GM18499 (cell line): Measurements from ENCODE around the gene DENND1A.

Experiments
- ATAC-seq: cut with Tn5 transposase; IDR thresholded peaks from one replicate; pipeline ENCODE4 v1.9.1; 2021; ENCODE audit warnings: moderate number of reproducible peaks; ENCODE audit not compliant: insufficient read depth, unreplicated experiment

DENND1A gene

GRCh38 chr9:123865226-123866000 is 64.5 kb downstream of the DENND1A start:
- ATAC-seq, result no peak

- ATAC-seq, result no peak
These were observed 65.7 kb downstream of the DENND1A start for GRCh38 chr9:123864251-123864650.

- no peak for ATAC-seq
These were observed 66.6 kb downstream of the DENND1A start for GRCh38 chr9:123863164-123863855.

GRCh38 chr9:123861756-123862120 is 68.2 kb downstream of the DENND1A start:
- no peak for ATAC-seq

- no peak for ATAC-seq
These were observed 68.7 kb downstream of the DENND1A start for GRCh38 chr9:123861086-123861755.

GRCh38 chr9:123860603-123861002 is 69.3 kb downstream of the DENND1A start:
- no peak for ATAC-seq

GRCh38 chr9:123852403-123852802 is 77.5 kb downstream of the DENND1A start:
- ATAC-seq, result no peak

- no peak for ATAC-seq
These were observed 78.1 kb downstream of the DENND1A start for GRCh38 chr9:123851851-123852250.

- no peak for ATAC-seq
These were observed 81.4 kb downstream of the DENND1A start for GRCh38 chr9:123848447-123849085.

GRCh38 chr9:123846966-123847365 is 83.0 kb downstream of the DENND1A start:
- ATAC-seq, result no peak

- no peak for ATAC-seq
These were observed 86.2 kb downstream of the DENND1A start for GRCh38 chr9:123843703-123844102.

GRCh38 chr9:123835821-123836220 is 94.1 kb downstream of the DENND1A start:
- no peak for ATAC-seq

GRCh38 chr9:123834889-123835562 is 94.9 kb downstream of the DENND1A start:
- no peak for ATAC-seq

GRCh38 chr9:123834218-123834888 is 95.6 kb downstream of the DENND1A start:
- no peak for ATAC-seq

- ATAC-seq, result no peak
These were observed 96.9 kb downstream of the DENND1A start for GRCh38 chr9:123832858-123833650.

GRCh38 chr9:123832176-123832575 is 97.8 kb downstream of the DENND1A start:
- no peak for ATAC-seq

GRCh38 chr9:123828449-123828848 is 101.5 kb downstream of the DENND1A start:
- no peak for ATAC-seq

GRCh38 chr9:123825342-123826060 is 104.4 kb downstream of the DENND1A start:
- no peak for ATAC-seq
